ENCODE results near the gene DRC3.
"Not testable (repeated sequence)": the region's sequence is repeated elsewhere in the genome, so short reads cannot be mapped to it uniquely, and the experiment has no call there.

DRC3 gene

GRCh38 chr17:17972126-17972951 lies at the start of gene DRC3, which contains the start of gene TOM1L2:
TSS of gene DRC3 (plus strand) at chr17:17972862. CDS start at chr17:17977599, 4,737 bp downstream.
TSS of gene TOM1L2 (minus strand) at chr17:17972400. CDS start at chr17:17972313, 87 bp downstream.
- DNase-seq (ENCODE audit: low read depth in 3 of 3), result peak; percentile 98 to 100 (median 100)

GRCh38 chr17:17924131-17924856 lies 48.4 kb upstream of the DRC3 start:
- no peak for DNase-seq (ENCODE audit: low read depth in 3 of 3)

- no peak for DNase-seq (ENCODE audit: low read depth in 3 of 3)
Measured at GRCh38 chr17:17924857-17925250, 47.8 kb upstream of the DRC3 start.

- DNase-seq (ENCODE audit: low read depth in 3 of 3), result no peak
Measured at GRCh38 chr17:17926036-17926435, 46.6 kb upstream of the DRC3 start.

GRCh38 chr17:17926840-17927449 lies 45.7 kb upstream of the DRC3 start:
- DNase-seq (ENCODE audit: low read depth in 3 of 3), result no peak

- no peak for DNase-seq (ENCODE audit: low read depth in 3 of 3)
Measured at GRCh38 chr17:17928398-17929287, 44.0 kb upstream of the DRC3 start.

- DNase-seq (ENCODE audit: low read depth in 3 of 3), result no peak
Measured at GRCh38 chr17:17929655-17930380, 42.8 kb upstream of the DRC3 start.

- DNase-seq (ENCODE audit: low read depth in 3 of 3), result no peak
Measured at GRCh38 chr17:17930674-17931073, 42.0 kb upstream of the DRC3 start.

- DNase-seq (ENCODE audit: low read depth in 3 of 3), result no peak
Measured at GRCh38 chr17:17931159-17931558, 41.5 kb upstream of the DRC3 start.

- no peak for DNase-seq (ENCODE audit: low read depth in 3 of 3)
Measured at GRCh38 chr17:17933775-17934174, 38.9 kb upstream of the DRC3 start.

GRCh38 chr17:17934214-17934613 lies 38.4 kb upstream of the DRC3 start:
- DNase-seq (ENCODE audit: low read depth in 3 of 3), result no peak

GRCh38 chr17:17934806-17935205 lies 37.9 kb upstream of the DRC3 start:
- no peak for DNase-seq (ENCODE audit: low read depth in 3 of 3)

- no peak for DNase-seq (ENCODE audit: low read depth in 3 of 3)
Measured at GRCh38 chr17:17935321-17936271, 37.1 kb upstream of the DRC3 start.

GRCh38 chr17:17937201-17937853 lies 35.3 kb upstream of the DRC3 start:
- DNase-seq (ENCODE audit: low read depth in 3 of 3), result no peak

GRCh38 chr17:17937958-17938357 lies 34.7 kb upstream of the DRC3 start:
- no peak for DNase-seq (ENCODE audit: low read depth in 3 of 3)

- DNase-seq (ENCODE audit: low read depth in 3 of 3), result no peak
Measured at GRCh38 chr17:17938388-17939107, 34.1 kb upstream of the DRC3 start.

GRCh38 chr17:17939941-17940340 lies 32.7 kb upstream of the DRC3 start:
- not testable (repeated sequence) for DNase-seq (ENCODE audit: low read depth in 3 of 3)

GRCh38 chr17:17940441-17940911 lies 32.2 kb upstream of the DRC3 start:
- DNase-seq (ENCODE audit: low read depth in 3 of 3), result no peak
